Neural crest cell (in vitro differentiated cells): ENCODE measurements around the gene HDAC5. TPM values are rescaled to one million over a fixed set of nuclear protein-coding genes. Genes with fewer than 3 reads are reported as not detected.

Experiments
- DNase-seq: peaks from one replicate; pipeline ENCODE4 v3.0.0; 2021; ENCODE audit warnings: low read depth, mixed read lengths, low spot score
- H3K27ac Mint-ChIP-seq: one replicate; pipeline ENCODE4 v1.8.0; 2021; ENCODE audit warnings: mild to moderate bottlenecking, mixed read lengths; ENCODE audit not compliant: unreplicated experiment
- H3K27me3 Mint-ChIP-seq: 2 replicates; pipeline ENCODE4 v1.8.0; 2021; ENCODE audit warnings: low read depth, mild to moderate bottlenecking, mixed read lengths
- H3K36me3 Mint-ChIP-seq: 2 replicates; pipeline ENCODE4 v1.8.0; 2021; ENCODE audit warnings: low read depth, mild to moderate bottlenecking, mixed read lengths
- H3K4me1 Mint-ChIP-seq: 2 replicates; pipeline ENCODE4 v1.8.0; 2021; ENCODE audit warnings: mixed read lengths
- H3K4me3 Mint-ChIP-seq: one replicate; pipeline ENCODE4 v1.8.0; 2021; ENCODE audit warnings: mild to moderate bottlenecking, mixed read lengths
- H3K9me3 Mint-ChIP-seq: 2 replicates; pipeline ENCODE4 v1.8.0; 2021; ENCODE audit warnings: mixed read lengths
- total RNA-seq: library from RNA; stranded (reverse); gene quantifications from 2 replicates; pipeline ENCODE4 v1.2.1, GENCODE V29; 2021
- TF ChIP-seq, protein P1 (sequence below): fragments of 200-600 bp; sonication (generic); conservative IDR thresholded peaks from 2 replicates; pipeline ENCODE4 v1.5.0; 2021; ENCODE audit warnings: antibody characterized with exemption, mild to moderate bottlenecking

The HDAC5 gene
- total RNA-seq, 1 donor from 2014 or later: 27.1 TPM

DNA sequence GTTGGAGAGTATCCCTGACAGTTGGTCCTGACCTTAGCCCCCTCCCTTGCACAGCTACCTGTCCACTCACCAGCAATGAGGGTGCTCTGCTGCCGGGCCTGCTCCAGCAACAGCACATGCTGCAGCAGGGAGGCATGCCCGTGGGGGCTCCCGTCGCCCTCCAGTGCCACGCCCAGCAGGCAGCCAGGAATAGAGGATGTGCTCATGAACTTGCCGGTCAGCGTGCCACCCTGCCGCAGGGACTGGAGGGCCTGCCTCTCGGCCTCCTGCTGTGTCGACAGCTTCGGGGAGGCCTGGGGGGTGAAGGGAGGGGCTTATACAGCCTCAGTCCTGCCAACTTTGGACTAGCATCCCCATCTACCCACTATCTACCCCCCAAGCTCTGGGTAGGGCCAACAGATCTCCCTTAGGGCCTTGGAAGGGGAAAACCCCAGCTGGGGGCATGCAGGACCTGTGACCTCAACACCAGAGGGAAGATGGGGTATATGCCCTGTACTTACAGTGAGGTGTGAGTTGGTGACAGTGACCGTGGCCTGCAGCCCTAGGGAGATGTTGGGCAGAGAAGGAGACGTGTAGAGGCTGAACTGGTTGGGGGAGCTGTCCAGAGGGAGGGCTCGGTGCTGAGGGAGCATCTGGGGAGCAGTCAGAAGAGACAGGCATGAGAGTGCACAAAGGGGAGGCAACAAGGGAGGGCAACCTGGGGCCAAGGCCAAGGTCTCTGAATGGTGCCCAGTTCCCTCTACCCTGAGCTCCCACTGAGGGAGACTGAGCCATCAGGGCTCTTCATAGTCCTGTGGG lies 32.0 kb downstream of the HDAC5 start:
- Mint-ChIP-seq H3K27ac (no peak overlapping the region), H3K36me3 (no peaks in the 10 kb centered on the region), H3K4me1 (peaks cover 43% of the 10 kb centered on the region), H3K9me3 (no peaks in the 10 kb centered on the region), H3K4me3 (peak overlapping the region; percentile 10), H3K27me3 (no peaks in the 10 kb centered on the region)
- no peak for DNase-seq
- TF ChIP-seq, protein P1, sequence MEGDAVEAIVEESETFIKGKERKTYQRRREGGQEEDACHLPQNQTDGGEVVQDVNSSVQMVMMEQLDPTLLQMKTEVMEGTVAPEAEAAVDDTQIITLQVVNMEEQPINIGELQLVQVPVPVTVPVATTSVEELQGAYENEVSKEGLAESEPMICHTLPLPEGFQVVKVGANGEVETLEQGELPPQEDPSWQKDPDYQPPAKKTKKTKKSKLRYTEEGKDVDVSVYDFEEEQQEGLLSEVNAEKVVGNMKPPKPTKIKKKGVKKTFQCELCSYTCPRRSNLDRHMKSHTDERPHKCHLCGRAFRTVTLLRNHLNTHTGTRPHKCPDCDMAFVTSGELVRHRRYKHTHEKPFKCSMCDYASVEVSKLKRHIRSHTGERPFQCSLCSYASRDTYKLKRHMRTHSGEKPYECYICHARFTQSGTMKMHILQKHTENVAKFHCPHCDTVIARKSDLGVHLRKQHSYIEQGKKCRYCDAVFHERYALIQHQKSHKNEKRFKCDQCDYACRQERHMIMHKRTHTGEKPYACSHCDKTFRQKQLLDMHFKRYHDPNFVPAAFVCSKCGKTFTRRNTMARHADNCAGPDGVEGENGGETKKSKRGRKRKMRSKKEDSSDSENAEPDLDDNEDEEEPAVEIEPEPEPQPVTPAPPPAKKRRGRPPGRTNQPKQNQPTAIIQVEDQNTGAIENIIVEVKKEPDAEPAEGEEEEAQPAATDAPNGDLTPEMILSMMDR: no peak

DNA sequence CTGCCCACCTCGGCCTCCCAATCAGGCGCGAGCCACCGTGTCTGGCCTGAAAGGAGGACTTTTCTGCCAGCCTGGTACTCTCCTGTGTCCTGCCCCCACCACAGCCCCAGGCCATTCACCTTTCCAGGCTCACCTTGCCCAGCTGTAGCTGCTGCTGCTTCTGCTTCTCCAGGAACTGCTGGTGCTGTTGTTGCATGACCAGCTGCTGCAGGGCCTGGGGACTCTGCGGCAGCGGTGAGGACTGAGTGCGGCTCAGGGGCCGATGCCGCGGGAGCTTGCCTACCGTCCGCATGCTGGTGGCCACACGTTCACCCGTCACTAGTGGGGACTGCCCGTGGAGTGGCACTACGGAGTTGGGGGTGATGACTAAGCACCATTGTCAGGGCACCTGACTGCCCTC lies 35.2 kb downstream of the HDAC5 start:
- Mint-ChIP-seq H3K27ac (no peak overlapping the region), H3K4me3 (no peak overlapping the region), H3K36me3 (no peaks in the 10 kb centered on the region), H3K4me1 (peaks cover 36% of the 10 kb centered on the region), H3K9me3 (no peaks in the 10 kb centered on the region), H3K27me3 (no peaks in the 10 kb centered on the region)
- no peak for DNase-seq
- TF ChIP-seq, protein P1: no peak

DNA sequence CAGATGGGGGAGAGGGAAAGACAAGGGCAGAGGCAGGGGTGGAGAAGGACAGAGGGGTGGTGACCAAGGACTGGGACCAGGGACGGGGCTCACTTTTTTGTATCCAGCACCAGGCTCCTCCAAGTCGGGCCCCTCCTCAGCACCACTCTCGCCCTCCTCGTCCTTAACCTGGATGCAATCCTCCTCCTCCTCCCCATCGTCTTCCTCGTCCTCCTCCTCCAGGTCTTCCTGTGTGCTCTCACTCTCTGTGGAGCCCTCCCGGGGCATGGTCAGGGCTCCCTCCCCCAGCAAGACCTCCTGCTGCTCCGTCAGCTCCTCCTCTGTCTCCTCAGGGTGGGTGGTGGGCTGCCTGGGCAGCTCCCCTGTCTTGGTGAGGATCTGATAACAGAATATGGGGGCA lies 36.1 kb downstream of the HDAC5 start:
- Mint-ChIP-seq H3K4me1 (peaks cover 42% of the 10 kb centered on the region), H3K36me3 (peaks cover 3% of the 10 kb centered on the region), H3K9me3 (no peaks in the 10 kb centered on the region), H3K27ac (peak overlapping the region; percentile 96), H3K4me3 (peak overlapping the region; percentile 70), H3K27me3 (no peaks in the 10 kb centered on the region)
- DNase-seq: no peak
- TF ChIP-seq, protein P1: no peak

DNA sequence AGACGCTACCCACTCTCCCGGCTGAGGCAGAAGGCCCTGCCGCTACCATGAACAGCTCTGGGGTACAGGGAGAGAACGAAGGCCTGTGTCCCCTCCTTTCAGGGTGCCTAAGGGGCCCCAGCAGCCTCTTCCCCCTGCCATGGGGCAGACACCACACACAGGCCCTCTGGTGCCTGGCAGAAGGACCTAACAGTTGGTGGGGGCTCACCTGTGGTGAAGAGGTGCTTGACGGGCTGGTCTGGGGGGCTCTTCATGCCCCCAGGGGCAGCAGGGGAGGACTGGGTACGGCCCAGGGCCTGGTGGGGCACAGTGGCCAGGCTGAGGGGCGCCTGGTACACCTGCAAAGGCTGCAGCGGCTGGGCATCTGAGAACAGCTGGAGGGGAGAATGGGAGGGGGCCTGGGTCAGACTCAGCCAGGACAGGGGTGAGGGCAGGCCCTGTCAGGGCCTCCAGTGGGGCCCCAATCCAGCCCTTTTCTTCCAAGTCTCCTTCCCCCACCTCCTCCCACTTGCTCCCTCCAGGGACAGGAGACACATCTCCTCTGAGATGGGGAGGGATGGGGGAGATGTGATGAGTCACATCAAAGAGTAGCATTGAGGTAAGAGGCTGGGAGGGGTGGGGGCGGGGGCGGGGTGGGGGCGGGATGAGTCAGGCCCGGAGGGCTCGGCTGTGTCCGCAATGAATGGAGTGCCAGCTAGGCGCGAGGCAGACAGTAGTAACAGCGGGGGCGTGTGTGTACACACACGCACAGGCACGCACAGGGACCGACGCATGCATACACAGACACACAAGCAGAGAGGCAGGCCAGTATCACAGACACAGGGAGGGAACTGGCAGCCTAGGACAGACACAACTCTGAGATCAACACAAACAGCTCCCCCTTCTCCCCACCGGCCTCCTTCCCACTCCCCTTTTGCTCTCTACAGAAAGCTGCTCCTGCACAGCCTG lies 36.8 kb downstream of the HDAC5 start:
- peak overlapping the region; percentile 96 for H3K27ac Mint-ChIP-seq
- peaks cover 47% of the 10 kb centered on the region for H3K4me1 Mint-ChIP-seq
- H3K4me3 Mint-ChIP-seq: peak overlapping the region; percentile 70
- H3K27me3 Mint-ChIP-seq: no peaks in the 10 kb centered on the region
- TF ChIP-seq, protein P1: no peak
- H3K9me3 Mint-ChIP-seq: no peaks in the 10 kb centered on the region
- no peak for DNase-seq
- peaks cover 3% of the 10 kb centered on the region for H3K36me3 Mint-ChIP-seq

DNA sequence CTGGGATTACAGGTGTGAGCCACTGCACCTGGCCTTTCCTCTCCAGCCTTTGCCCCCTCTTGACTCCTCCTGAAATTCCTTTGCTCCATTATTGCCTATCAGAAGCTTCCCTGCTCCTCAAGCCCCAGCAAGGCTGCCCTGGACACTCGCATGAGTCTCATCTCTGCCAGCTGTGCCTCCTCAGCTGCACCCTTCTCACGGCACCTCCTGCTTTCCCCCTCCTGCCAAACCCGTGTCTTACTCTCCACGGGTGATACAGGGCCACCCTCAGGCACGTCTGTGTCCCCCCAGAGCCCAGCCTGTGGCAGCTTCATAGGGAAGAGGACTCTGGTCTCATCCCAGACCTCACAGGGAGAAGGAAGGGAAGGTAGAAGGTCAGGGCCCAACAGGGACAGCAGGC lies 37.5 kb downstream of the HDAC5 start:
- TF ChIP-seq, protein P1: no peak
- Mint-ChIP-seq H3K9me3 (no peaks in the 10 kb centered on the region), H3K4me1 (peaks cover 48% of the 10 kb centered on the region), H3K27ac (no peak overlapping the region), H3K27me3 (no peaks in the 10 kb centered on the region), H3K4me3 (peak overlapping the region; percentile 51), H3K36me3 (peaks cover 3% of the 10 kb centered on the region)
- no peak for DNase-seq
